Neural progenitor cell (in vitro differentiated cells): ENCODE data around the gene MYH9.
"Not testable (repeated sequence)": the region's sequence is repeated elsewhere in the genome, so short reads cannot be mapped to it uniquely, and the experiment has no call there.

ENCODE experiments used
- CTCF ChIP-seq: fragments of 200-600 bp; sonication (generic); IDR thresholded peaks from 2 replicates; pipeline ENCODE4 v1.5.1; 2017; ENCODE audit warnings: antibody characterized with exemption, mild to moderate bottlenecking
- EZH2 ChIP-seq: fragments of 200-600 bp; sonication (generic); IDR thresholded peaks from 2 replicates; pipeline ENCODE4 v1.6.1; 2017; ENCODE audit warnings: antibody characterized with exemption, mild to moderate bottlenecking, moderate library complexity

GRCh38 chr22:36250292-36250960 is 137.3 kb downstream of the MYH9 start:
- not testable (repeated sequence) for TF ChIP-seq CTCF, EZH2
